Calu3 (cell line): ENCODE data around the gene MOB3A. TPM values are rescaled to one million over a fixed set of nuclear protein-coding genes. Genes with fewer than 3 reads are reported as not detected.
A peak's percentile ranks its signal among the peaks of the same experiment; 100 is the strongest.

Experiments
- BruUV-seq: library from RNA; stranded (reverse); fragments of 400-500 nt; replicated peaks from 2 replicates; lab custom pipeline; 2021; lab: Mats Ljungman, UMichigan
- CTCF ChIA-PET: fragments of 300-600 bp; sonication (Branson Sonifier 250); formaldehyde crosslinking; loops from one replicate; lab custom pipeline; 2022; ENCODE audit warnings: antibody characterized with exemption; lab: Charles Lee
- DNase-seq: peaks from one replicate; pipeline ENCODE4 v3.0.0; 2022
- H3K27ac Mint-ChIP-seq: one replicate; pipeline ENCODE4 v1.8.0; 2022; ENCODE audit warnings: mixed read lengths; ENCODE audit not compliant: unreplicated experiment
- H3K27me3 Mint-ChIP-seq: one replicate; pipeline ENCODE4 v1.8.0; 2022; ENCODE audit warnings: mixed read lengths; ENCODE audit not compliant: unreplicated experiment
- H3K36me3 Mint-ChIP-seq: one replicate; pipeline ENCODE4 v1.8.0; 2022; ENCODE audit warnings: mild to moderate bottlenecking, moderate library complexity, mixed read lengths; ENCODE audit not compliant: insufficient read depth, unreplicated experiment
- H3K4me1 Mint-ChIP-seq: one replicate; pipeline ENCODE4 v1.8.0; 2022; ENCODE audit warnings: mild to moderate bottlenecking, low read depth, mixed read lengths; ENCODE audit not compliant: unreplicated experiment
- H3K4me3 Mint-ChIP-seq: one replicate; pipeline ENCODE4 v1.8.0; 2022; ENCODE audit warnings: mild to moderate bottlenecking, low read depth, moderate library complexity, mixed read lengths; ENCODE audit not compliant: unreplicated experiment
- H3K9me3 Mint-ChIP-seq: one replicate; pipeline ENCODE4 v1.8.0; 2022; ENCODE audit warnings: low read depth, mixed read lengths; ENCODE audit not compliant: unreplicated experiment
- intact Hi-C: fragments of 100-400 bp; cut with micrococcal nuclease; formaldehyde crosslinking; loops from one replicate; pipeline ENCODE4 v1.10.0; 2022; ENCODE audit not compliant: unreplicated experiment
- total RNA-seq: library from RNA; stranded (reverse); gene quantifications from 2 replicates; pipeline ENCODE4 v1.2.3, GENCODE V29; 2022
- TF ChIP-seq, protein P1 (sequence below): fragments of 200-600 bp; IDR thresholded peaks from one replicate; pipeline ENCODE4 v1.8.0; 2022; ENCODE audit warnings: antibody characterized with exemption; ENCODE audit not compliant: unreplicated experiment

The MOB3A gene
- total RNA-seq, 1 experiment from 2014 or later = 15.8 TPM

- CTCF ChIA-PET = no interaction called here
- TF ChIP-seq, protein P1, sequence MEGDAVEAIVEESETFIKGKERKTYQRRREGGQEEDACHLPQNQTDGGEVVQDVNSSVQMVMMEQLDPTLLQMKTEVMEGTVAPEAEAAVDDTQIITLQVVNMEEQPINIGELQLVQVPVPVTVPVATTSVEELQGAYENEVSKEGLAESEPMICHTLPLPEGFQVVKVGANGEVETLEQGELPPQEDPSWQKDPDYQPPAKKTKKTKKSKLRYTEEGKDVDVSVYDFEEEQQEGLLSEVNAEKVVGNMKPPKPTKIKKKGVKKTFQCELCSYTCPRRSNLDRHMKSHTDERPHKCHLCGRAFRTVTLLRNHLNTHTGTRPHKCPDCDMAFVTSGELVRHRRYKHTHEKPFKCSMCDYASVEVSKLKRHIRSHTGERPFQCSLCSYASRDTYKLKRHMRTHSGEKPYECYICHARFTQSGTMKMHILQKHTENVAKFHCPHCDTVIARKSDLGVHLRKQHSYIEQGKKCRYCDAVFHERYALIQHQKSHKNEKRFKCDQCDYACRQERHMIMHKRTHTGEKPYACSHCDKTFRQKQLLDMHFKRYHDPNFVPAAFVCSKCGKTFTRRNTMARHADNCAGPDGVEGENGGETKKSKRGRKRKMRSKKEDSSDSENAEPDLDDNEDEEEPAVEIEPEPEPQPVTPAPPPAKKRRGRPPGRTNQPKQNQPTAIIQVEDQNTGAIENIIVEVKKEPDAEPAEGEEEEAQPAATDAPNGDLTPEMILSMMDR = no peak
- no peaks in the 10 kb centered on the region for H3K9me3 Mint-ChIP-seq
Measured at GRCh38 chr19:2126879-2127518, 30.9 kb upstream of the MOB3A start.

DNA sequence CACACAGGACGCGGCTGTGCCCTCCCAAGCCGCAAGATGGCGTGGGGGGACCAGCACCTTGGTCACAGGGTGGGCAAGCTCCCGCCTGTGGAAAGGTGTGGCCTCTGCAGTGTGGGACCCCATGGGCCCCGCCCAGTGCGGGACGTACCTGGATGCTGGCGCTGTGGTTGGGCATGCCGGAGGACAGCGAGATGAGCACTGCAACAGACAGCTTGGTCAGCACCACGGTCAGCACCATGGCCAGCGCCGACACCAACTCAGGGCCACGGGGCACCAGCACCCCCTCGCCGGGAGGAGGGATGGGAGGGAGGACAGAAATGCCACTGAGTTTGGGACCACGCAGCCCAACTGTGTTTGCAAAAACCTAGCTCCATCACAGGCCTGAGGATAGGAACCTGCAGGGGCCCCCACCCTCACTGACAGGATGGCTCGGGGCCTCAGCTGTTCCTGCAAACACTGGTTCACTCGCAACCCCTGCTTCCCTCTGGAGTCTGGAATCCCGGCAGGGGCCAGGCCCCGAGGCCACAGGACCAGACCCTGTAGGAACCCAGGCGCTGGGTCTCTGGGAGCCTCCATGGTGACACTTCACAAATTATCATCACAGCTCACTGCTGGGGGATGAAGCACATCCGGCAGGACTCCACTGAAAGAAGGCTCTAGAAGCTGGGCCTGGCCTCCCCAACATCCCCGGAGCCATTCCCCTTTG is 27.7 kb upstream of the MOB3A start:
- Mint-ChIP-seq H3K4me1 (no peaks in the 10 kb centered on the region), H3K27ac (no peak overlapping the region), H3K27me3 (no peaks in the 10 kb centered on the region), H3K4me3 (no peak overlapping the region), H3K36me3 (peaks cover 50% of the 10 kb centered on the region), H3K9me3 (no peaks in the 10 kb centered on the region)
- TF ChIP-seq, protein P1 = no peak
- intact Hi-C loops = no loop called here
- CTCF ChIA-PET = no interaction called here
- BruUV-seq = no TSS peak
- DNase-seq = peak; percentile 5

More at GRCh38 chr19:2126879-2127518, 30.9 kb upstream of the MOB3A start:
- Mint-ChIP-seq H3K4me3 (no peak overlapping the region), H3K4me1 (no peaks in the 10 kb centered on the region), H3K27ac (no peak overlapping the region), H3K36me3 (peaks cover 29% of the 10 kb centered on the region), H3K27me3 (no peaks in the 10 kb centered on the region)
- intact Hi-C loops = no loop called here
- DNase-seq = no peak
- no TSS peak for BruUV-seq

DNA sequence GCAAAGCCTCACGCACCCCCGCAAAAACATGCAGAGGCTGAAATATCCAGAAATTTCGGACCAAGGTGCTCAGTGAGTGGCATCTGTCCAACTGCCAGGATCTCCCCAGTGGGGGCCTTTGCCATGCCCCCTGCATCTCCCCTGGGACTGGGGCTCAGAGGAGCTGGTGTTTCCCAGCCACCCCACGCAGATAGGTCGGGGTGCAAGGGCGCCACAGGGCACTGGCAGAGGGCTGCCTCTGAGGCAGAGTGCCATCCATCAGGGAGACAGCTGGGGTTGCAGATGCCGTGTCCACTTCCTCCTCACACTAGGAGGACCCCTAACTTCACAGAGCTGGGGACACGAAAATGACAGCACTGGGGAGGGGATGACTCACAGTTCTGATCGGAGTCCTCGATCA is 26.9 kb upstream of the MOB3A start:
- H3K4me1 Mint-ChIP-seq = no peaks in the 10 kb centered on the region
- no peak overlapping the region for H3K27ac Mint-ChIP-seq
- no TSS peak for BruUV-seq
- peaks cover 57% of the 10 kb centered on the region for H3K36me3 Mint-ChIP-seq
- H3K27me3 Mint-ChIP-seq = no peaks in the 10 kb centered on the region
- H3K9me3 Mint-ChIP-seq = no peaks in the 10 kb centered on the region
- H3K4me3 Mint-ChIP-seq = no peak overlapping the region
- intact Hi-C loops = no loop called here
- DNase-seq = no peak
- TF ChIP-seq, protein P1 = no peak
- CTCF ChIA-PET = no interaction called here

DNA sequence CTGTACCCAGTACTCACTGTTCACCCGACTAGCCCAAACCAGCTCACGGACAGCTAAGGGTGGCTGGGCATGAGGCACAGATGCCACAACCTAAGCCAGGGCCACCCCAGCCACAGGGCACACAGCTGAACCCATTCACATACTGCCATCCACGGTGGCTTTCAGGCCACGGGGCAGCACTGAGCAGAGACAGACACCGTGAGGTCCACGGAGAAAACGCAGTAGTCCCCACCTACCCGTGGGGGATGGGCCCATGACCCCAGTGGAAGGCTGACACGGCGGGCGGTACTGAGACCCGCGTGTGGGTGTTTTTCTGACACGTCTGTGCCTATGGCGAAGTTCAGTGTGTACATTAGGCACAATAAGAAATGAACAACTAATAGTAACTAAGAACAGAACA is 26.1 kb upstream of the MOB3A start:
- no peaks in the 10 kb centered on the region for H3K9me3 Mint-ChIP-seq
- H3K27ac Mint-ChIP-seq = no peak overlapping the region
- TF ChIP-seq, protein P1 = no peak
- CTCF ChIA-PET = no interaction called here
- no TSS peak for BruUV-seq
- intact Hi-C loops = no loop called here
- no peaks in the 10 kb centered on the region for H3K4me1 Mint-ChIP-seq
- no peaks in the 10 kb centered on the region for H3K27me3 Mint-ChIP-seq
- H3K36me3 Mint-ChIP-seq = peaks cover 61% of the 10 kb centered on the region
- H3K4me3 Mint-ChIP-seq = no peak overlapping the region
- DNase-seq = no peak
